Measurements from ENCODE around the gene FGFRL1.

Gene FGFRL1

GRCh38 chr4:1033840-1034551 lies 22.6 kb downstream of the FGFRL1 start:
- Histone ChIP-seq H3K36me3 (replicated peaks; ENCODE audit: low read depth, low read length) (no peaks in the 10 kb centered on the region), H4K20me1 (ENCODE audit: insufficient read depth, low read length) (no peaks in the 10 kb centered on the region), H3K4me3 (ENCODE audit: low read length) (no peak overlapping the region), H3K9ac (ENCODE audit: low read length) (no peak overlapping the region), H3K27ac (ENCODE audit: low read length) (no peak overlapping the region), H3K4me2 (ENCODE audit: low read length) (no peak overlapping the region), H2AFZ (ENCODE audit: low read depth, low read length) (no peak overlapping the region), H3K27me3 (ENCODE audit: low read depth, low read length) (no peaks in the 10 kb centered on the region), H3K79me2 (ENCODE audit: low read length) (no peaks in the 10 kb centered on the region), H3K4me1 (ENCODE audit: low read length) (no peaks in the 10 kb centered on the region), H3K9me3 (ENCODE audit: insufficient read depth, low read length) (no peaks in the 10 kb centered on the region)
- TF ChIP-seq EZH2phosphoT487 (IDR thresholded peaks at IDR 0.05; ENCODE audit: low read depth) (no peak), CTCF (IDR thresholded peaks at IDR 0.05; ENCODE audit: low read depth, low read length) (no peak)

DNA sequence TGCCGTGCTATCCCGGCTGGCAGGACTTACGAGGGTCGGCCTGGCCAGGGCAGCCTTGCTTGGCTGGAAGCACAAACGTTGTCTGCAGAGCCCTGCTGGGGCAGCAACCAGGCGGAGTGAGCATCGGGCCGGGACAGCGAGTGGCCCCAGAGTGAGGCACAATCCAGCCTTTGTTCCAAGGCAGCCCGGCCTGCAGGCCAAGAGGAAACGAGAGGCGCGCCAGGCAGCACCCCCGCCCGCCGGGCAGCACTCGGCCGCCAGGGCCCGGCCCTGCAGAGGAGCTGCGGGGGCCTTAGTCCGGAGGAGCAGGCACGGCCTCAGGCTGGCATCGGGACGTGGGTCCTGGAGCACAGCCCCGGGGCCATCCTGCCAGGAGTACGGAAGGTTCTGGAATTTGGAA lies 24.1 kb downstream of the FGFRL1 start:
- no peak for TF ChIP-seq CTCF (IDR thresholded peaks at IDR 0.05; ENCODE audit: low read depth, low read length)
- TF ChIP-seq EZH2phosphoT487 (IDR thresholded peaks at IDR 0.05; ENCODE audit: low read depth): no peak
- H3K27ac ChIP-seq (ENCODE audit: low read length): no peak overlapping the region
- no peak overlapping the region for H3K4me3 ChIP-seq (ENCODE audit: low read length)
- H3K79me2 ChIP-seq (ENCODE audit: low read length): no peaks in the 10 kb centered on the region
- no peak overlapping the region for H3K9ac ChIP-seq (ENCODE audit: low read length)
- H3K27me3 ChIP-seq (ENCODE audit: low read depth, low read length): no peaks in the 10 kb centered on the region
- H4K20me1 ChIP-seq (ENCODE audit: insufficient read depth, low read length): no peaks in the 10 kb centered on the region
- no peak overlapping the region for H2AFZ ChIP-seq (ENCODE audit: low read depth, low read length)
- H3K9me3 ChIP-seq (ENCODE audit: insufficient read depth, low read length): no peaks in the 10 kb centered on the region
- H3K36me3 ChIP-seq (replicated peaks; ENCODE audit: low read depth, low read length): no peaks in the 10 kb centered on the region
- no peak overlapping the region for H3K4me2 ChIP-seq (ENCODE audit: low read length)
- H3K4me1 ChIP-seq (ENCODE audit: low read length): no peaks in the 10 kb centered on the region

GRCh38 chr4:1036095-1036494 lies 24.7 kb downstream of the FGFRL1 start:
- Histone ChIP-seq H3K4me1 (ENCODE audit: low read length) (no peaks in the 10 kb centered on the region), H3K9ac (ENCODE audit: low read length) (no peak overlapping the region)
- TF ChIP-seq EZH2phosphoT487 (IDR thresholded peaks at IDR 0.05; ENCODE audit: low read depth) (no peak), CTCF (IDR thresholded peaks at IDR 0.05; ENCODE audit: low read depth, low read length) (no peak)

DNA sequence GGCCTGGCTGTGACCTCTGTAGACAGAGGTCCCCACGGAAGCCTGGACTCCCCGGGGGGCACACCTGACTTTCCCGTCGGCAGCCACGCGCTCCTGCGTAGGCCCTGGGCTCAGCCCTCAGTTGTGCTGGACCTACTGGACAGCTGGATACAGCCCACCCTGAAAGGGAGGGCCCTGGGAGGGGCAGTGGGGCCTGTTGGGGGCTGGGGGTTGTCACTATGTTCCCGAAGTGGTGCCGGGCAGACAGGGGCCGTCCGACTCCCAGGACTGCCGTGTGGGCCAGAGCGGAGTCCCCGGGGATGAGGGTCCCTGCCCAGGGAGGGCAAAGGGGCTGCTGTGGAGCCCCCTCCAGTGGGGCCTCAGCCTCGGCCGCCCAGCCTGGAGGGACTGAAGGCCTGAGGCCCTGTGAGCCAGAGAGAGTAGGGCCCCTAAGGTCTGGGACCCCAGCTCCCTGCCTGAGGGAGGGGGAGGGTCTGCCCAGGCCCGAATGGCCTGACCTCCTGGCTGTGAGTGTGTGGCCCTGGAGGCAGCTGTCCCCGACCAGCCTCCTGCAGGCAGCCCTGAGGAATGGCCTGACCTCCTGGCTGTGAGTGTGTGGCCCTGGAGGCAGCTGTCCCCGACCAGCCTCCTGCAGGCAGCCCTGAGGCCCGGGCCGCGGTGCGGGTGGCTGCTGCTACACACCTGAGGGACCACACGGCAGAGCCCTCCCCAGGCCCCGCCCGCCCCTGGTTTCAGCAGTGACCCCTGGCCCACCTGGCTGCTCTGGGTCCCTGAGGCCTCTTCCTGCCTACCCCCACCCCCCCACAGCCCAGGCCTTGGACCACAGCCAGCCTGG lies 25.8 kb downstream of the FGFRL1 start:
- no peak overlapping the region for H2AFZ ChIP-seq (ENCODE audit: low read depth, low read length)
- no peaks in the 10 kb centered on the region for H3K4me1 ChIP-seq (ENCODE audit: low read length)
- no peak overlapping the region for H3K4me2 ChIP-seq (ENCODE audit: low read length)
- H3K36me3 ChIP-seq (replicated peaks; ENCODE audit: low read depth, low read length): no peaks in the 10 kb centered on the region
- H3K27me3 ChIP-seq (ENCODE audit: low read depth, low read length): no peaks in the 10 kb centered on the region
- H3K9me3 ChIP-seq (ENCODE audit: insufficient read depth, low read length): no peaks in the 10 kb centered on the region
- no peak overlapping the region for H3K27ac ChIP-seq (ENCODE audit: low read length)
- H4K20me1 ChIP-seq (ENCODE audit: insufficient read depth, low read length): no peaks in the 10 kb centered on the region
- TF ChIP-seq EZH2phosphoT487 (IDR thresholded peaks at IDR 0.05; ENCODE audit: low read depth) (no peak), CTCF (IDR thresholded peaks at IDR 0.05; ENCODE audit: low read depth, low read length) (no peak)
- no peak overlapping the region for H3K4me3 ChIP-seq (ENCODE audit: low read length)
- no peaks in the 10 kb centered on the region for H3K79me2 ChIP-seq (ENCODE audit: low read length)
- no peak overlapping the region for H3K9ac ChIP-seq (ENCODE audit: low read length)

More at GRCh38 chr4:1036095-1036494, 24.7 kb downstream of the FGFRL1 start:
- no peak overlapping the region for H3K4me3 ChIP-seq (ENCODE audit: low read length)
- H3K27me3 ChIP-seq (ENCODE audit: low read depth, low read length): no peaks in the 10 kb centered on the region
- H3K9me3 ChIP-seq (ENCODE audit: insufficient read depth, low read length): no peaks in the 10 kb centered on the region
- H2AFZ ChIP-seq (ENCODE audit: low read depth, low read length): no peak overlapping the region
- H3K4me2 ChIP-seq (ENCODE audit: low read length): no peak overlapping the region
- no peak overlapping the region for H3K27ac ChIP-seq (ENCODE audit: low read length)
- H3K79me2 ChIP-seq (ENCODE audit: low read length): no peaks in the 10 kb centered on the region
- no peaks in the 10 kb centered on the region for H3K36me3 ChIP-seq (replicated peaks; ENCODE audit: low read depth, low read length)
- H4K20me1 ChIP-seq (ENCODE audit: insufficient read depth, low read length): no peaks in the 10 kb centered on the region
